Measurements from ENCODE around the gene RAB1B. TPM values are rescaled to one million over a fixed set of nuclear protein-coding genes. Genes with fewer than 3 reads are reported as not detected.

RAB1B gene
- total RNA-seq, 1 experiment from 2014 or later: 148 TPM

DNA sequence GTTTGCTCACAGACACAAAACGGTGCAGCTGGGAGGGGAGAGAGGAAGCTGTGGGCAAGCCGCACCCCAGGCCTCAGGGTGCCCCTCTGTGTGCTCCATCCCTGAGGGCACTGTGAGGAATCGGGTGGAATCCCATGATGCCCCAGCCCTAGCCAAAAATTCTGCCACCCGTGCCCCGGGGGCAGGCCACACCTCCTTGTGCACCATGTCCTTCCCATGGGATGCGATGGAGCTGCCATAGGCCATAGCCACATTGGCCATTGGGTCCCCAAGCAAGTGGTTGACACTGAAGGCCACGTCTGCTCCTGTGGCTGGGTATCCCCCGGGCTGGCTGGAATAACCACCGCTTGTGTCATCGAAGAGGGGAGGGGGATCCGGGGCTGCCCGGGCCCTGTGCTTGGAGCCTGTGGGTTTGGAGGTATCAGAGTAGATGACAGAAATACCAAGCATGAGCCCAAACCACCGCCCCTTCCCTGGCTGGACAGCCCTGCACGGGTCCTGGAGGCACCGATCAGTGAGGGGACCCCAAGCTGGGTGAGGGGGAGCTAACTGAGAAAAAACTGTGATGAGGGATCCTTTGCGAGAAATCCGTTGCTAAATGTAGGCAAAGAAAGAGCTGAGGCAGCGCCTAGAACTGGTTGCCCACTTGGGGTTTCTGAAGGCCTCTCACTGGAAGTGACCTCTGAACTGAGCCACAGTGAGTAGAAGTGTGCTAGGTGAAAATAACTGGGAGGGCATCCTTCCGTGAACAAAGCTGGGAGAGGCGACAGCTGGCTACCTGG is 19.6 kb downstream of the RAB1B start:
- no peaks in the 10 kb centered on the region for H3K9me3 ChIP-seq (ENCODE audit: control insufficient read depth in 1 of 2, insufficient read depth in 1 of 2, low read depth in 1 of 2, low read length in 2 of 2)
- peak overlapping the region; percentile 71 to 96 for H3K4me3 ChIP-seq (replicated peaks in 1 of 2; ENCODE audit: low read depth in 1 of 2, low read length in 2 of 2)
- ChIA-PET CTCF (interaction anchor here (1.3 to 3.4 kb wide), 3 partner anchors 10 to 66 kb away, joined by 4 to 25 read pairs (median 5); no protein-coding TSS in a partner anchor), RAD21 (ENCODE audit: low non-redundant PET in 1 of 2, low total read pairs in 2 of 2, uncharacterized antibody in 2 of 2, unreplicated experiment in 2 of 2) (no interaction called here), POLR2A (interaction anchor here (0.8 to 2.7 kb wide), 3 partner anchors 18 to 57 kb away, joined by 5 to 18 read pairs (median 6); partner anchors contain the start of gene BRMS1)
- no peak for ATAC-seq
- H3K36me3 ChIP-seq (ENCODE audit: control insufficient read depth in 1 of 2, insufficient read depth in 2 of 2, low read length in 2 of 2): no peaks in the 10 kb centered on the region
- no peaks in the 10 kb centered on the region for H4K20me1 ChIP-seq (ENCODE audit: insufficient read depth)
- TF ChIP-seq, protein P1, sequence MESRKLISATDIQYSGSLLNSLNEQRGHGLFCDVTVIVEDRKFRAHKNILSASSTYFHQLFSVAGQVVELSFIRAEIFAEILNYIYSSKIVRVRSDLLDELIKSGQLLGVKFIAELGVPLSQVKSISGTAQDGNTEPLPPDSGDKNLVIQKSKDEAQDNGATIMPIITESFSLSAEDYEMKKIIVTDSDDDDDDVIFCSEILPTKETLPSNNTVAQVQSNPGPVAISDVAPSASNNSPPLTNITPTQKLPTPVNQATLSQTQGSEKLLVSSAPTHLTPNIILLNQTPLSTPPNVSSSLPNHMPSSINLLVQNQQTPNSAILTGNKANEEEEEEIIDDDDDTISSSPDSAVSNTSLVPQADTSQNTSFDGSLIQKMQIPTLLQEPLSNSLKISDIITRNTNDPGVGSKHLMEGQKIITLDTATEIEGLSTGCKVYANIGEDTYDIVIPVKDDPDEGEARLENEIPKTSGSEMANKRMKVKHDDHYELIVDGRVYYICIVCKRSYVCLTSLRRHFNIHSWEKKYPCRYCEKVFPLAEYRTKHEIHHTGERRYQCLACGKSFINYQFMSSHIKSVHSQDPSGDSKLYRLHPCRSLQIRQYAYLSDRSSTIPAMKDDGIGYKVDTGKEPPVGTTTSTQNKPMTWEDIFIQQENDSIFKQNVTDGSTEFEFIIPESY (IDR thresholded peaks at IDR 0.05; ENCODE audit: extremely low read depth, insufficient replicate concordance, low read length): no peak
- TF ChIP-seq SIN3A (IDR thresholded peaks at IDR 0.05; ENCODE audit: low read depth) (no peak), SRF (IDR thresholded peaks at IDR 0.05; ENCODE audit: low read depth) (no peak), EZH2phosphoT487 (IDR thresholded peaks at IDR 0.05; ENCODE audit: borderline replicate concordance) (no peak), ELF1 (IDR thresholded peaks at IDR 0.05; ENCODE audit: borderline replicate concordance, low read depth) (no peak), SP1 (IDR thresholded peaks at IDR 0.05; ENCODE audit: low read depth) (no peak), YY1 (IDR thresholded peaks at IDR 0.05; ENCODE audit: extremely low read depth, insufficient replicate concordance, low read depth, low read length) (no peak), TCF7L2 (IDR thresholded peaks at IDR 0.05; ENCODE audit: borderline replicate concordance, extremely low read depth, insufficient read depth, insufficient read length) (no peak), RAD21 (IDR thresholded peaks at IDR 0.05; ENCODE audit: low read depth) (no peak), CBX3 (IDR thresholded peaks at IDR 0.05; ENCODE audit: low read depth) (no peak), POLR2AphosphoS5 (IDR thresholded peaks at IDR 0.05; ENCODE audit: low read depth, low read length) (no peak), ZNF274 (IDR thresholded peaks at IDR 0.05; ENCODE audit: low read depth, low read length) (no peak), EGR1 (IDR thresholded peaks at IDR 0.05; ENCODE audit: low read depth) (no peak)
- TF ChIP-seq, protein P2, sequence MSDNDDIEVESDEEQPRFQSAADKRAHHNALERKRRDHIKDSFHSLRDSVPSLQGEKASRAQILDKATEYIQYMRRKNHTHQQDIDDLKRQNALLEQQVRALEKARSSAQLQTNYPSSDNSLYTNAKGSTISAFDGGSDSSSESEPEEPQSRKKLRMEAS (IDR thresholded peaks at IDR 0.05): no peak
- TF ChIP-seq, protein P3, sequence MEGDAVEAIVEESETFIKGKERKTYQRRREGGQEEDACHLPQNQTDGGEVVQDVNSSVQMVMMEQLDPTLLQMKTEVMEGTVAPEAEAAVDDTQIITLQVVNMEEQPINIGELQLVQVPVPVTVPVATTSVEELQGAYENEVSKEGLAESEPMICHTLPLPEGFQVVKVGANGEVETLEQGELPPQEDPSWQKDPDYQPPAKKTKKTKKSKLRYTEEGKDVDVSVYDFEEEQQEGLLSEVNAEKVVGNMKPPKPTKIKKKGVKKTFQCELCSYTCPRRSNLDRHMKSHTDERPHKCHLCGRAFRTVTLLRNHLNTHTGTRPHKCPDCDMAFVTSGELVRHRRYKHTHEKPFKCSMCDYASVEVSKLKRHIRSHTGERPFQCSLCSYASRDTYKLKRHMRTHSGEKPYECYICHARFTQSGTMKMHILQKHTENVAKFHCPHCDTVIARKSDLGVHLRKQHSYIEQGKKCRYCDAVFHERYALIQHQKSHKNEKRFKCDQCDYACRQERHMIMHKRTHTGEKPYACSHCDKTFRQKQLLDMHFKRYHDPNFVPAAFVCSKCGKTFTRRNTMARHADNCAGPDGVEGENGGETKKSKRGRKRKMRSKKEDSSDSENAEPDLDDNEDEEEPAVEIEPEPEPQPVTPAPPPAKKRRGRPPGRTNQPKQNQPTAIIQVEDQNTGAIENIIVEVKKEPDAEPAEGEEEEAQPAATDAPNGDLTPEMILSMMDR (IDR thresholded peaks at IDR 0.05 in 2 of 3, conservative IDR thresholded peaks at IDR 0.05 in 1 of 3; ENCODE audit: borderline replicate concordance in 1 of 3, insufficient read depth in 1 of 3, low read depth in 2 of 3, low read length in 2 of 3): no peak
- H3K27ac ChIP-seq (ENCODE audit: low read depth, low read length): peak overlapping the region; percentile 76
- no peak for DNase-seq (ENCODE audit: low read depth, low spot score)
- peak overlapping the region; percentile 93 for H3K9ac ChIP-seq (ENCODE audit: low read length)
- H3K79me2 ChIP-seq (ENCODE audit: insufficient read depth, low read length): peaks cover 19% of the 10 kb centered on the region
- no peak overlapping the region for H2AFZ ChIP-seq (ENCODE audit: low read depth, low read length, poor library complexity, severe bottlenecking)
- peaks cover 22 to 45% of the 10 kb centered on the region in 2 experiments for H3K4me1 ChIP-seq (ENCODE audit: control insufficient read depth in 1 of 2, insufficient read depth in 2 of 2, low read length in 2 of 2)
- no peaks in the 10 kb centered on the region for H3K27me3 ChIP-seq (ENCODE audit: insufficient read depth, low read length)
- intact Hi-C loops (cut with micrococcal nuclease): no loop called here
- no peaks in the 10 kb centered on the region for H3K9me2 ChIP-seq (ENCODE audit: insufficient read depth)
- H3K4me2 ChIP-seq (ENCODE audit: low read length): peak overlapping the region; percentile 99
- BruUV-seq (replicated peaks): TSS peak; percentile 50
